HG03135 (cell line): ENCODE results near the gene ZNF133.

Experiments used
- ATAC-seq: cut with Tn5 transposase; IDR thresholded peaks from one replicate; pipeline ENCODE4 v1.9.1; 2021; ENCODE audit warnings: mild to moderate bottlenecking, moderate library complexity; ENCODE audit not compliant: unreplicated experiment

ZNF133 gene

GRCh38 chr20:18360635-18361034 lies 72.3 kb downstream of the ZNF133 start:
- no peak for ATAC-seq

- no peak for ATAC-seq
These were observed 73.4 kb downstream of the ZNF133 start for GRCh38 chr20:18361678-18362077.

- ATAC-seq, result no peak
These were observed 74.6 kb downstream of the ZNF133 start for GRCh38 chr20:18362916-18363315.

GRCh38 chr20:18363708-18364107 lies 75.4 kb downstream of the ZNF133 start:
- no peak for ATAC-seq

GRCh38 chr20:18364768-18365167 lies 76.4 kb downstream of the ZNF133 start:
- no peak for ATAC-seq
